ENCODE data around the gene FRYL.
A peak's percentile ranks its signal among the peaks of the same experiment; 100 is the strongest.

FRYL gene

DNA sequence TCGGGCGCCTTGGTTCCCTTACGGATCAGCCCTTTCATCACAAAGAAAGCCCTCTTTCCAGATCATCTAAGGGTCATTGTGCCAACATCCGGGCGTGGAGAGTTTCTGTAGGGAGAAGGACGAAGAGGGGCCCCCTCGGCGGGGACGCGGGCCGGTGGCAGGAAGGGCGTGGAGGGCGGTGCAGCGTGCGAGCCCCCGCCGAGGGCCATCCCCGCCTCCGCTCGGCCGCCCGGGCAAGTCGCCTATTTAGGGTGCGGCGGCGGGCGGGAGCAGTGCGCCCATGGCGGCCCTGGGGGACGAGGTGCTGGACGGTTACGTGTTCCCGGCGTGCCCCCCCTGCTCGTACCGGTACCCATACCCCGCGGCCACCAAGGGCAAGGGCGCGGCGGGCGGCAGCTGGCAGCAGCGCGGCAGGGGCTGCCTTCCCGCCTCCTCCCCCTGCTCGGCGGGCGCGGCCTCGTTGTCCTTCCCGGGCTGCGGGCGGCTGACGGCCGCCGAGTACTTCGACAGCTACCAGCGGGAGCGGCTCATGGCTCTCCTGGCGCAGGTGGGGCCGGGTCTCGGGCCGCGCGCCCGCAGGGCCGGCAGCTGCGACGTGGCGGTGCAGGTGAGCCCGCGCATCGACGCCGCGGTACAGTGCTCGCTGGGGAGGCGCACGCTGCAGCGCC is 289.9 kb downstream of the FRYL start, which contains the start of gene ZAR1:
TSS of gene ZAR1 (plus strand) at position 241 of the 668 bp plus-strand sequence. CDS start at position 281, 40 bp downstream.
- peaks cover 22% of the 10 kb centered on the region for H3K27me3 Mint-ChIP-seq
- peak within 1 kb of the TSS; percentile 44 for H3K4me3 Mint-ChIP-seq
- H3K36me3 Mint-ChIP-seq = no peaks in the 10 kb centered on the region
- H3K27ac Mint-ChIP-seq = no peak within 1 kb of the TSS
- H3K9me3 Mint-ChIP-seq (ENCODE audit: low read depth) = no peaks in the 10 kb centered on the region
- no peaks in the 10 kb centered on the region for H3K4me1 Mint-ChIP-seq (ENCODE audit: low read depth)

DNA sequence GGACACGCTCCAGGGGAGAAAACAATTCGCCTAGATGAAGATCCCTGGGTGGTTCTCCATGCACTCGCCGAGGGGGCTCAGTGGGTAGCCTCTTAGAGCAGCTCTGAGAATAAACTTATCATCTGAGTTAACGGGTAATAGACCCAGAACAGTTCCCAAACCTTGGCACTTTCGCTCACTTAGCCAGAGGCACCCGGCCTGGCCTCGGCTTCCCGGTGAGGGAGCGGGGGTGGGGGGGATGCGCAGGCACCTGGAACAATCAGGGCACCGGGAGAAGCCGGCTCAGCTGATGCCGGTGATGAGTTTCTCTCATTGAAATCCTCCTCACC is 290.4 kb downstream of the FRYL start:
- Mint-ChIP-seq H3K27me3 (peaks cover 26% of the 10 kb centered on the region), H3K36me3 (no peaks in the 10 kb centered on the region), H3K4me3 (peak overlapping the region; percentile 44), H3K4me1 (ENCODE audit: low read depth) (peaks cover 3% of the 10 kb centered on the region), H3K9me3 (ENCODE audit: low read depth) (no peaks in the 10 kb centered on the region), H3K27ac (no peak overlapping the region)

DNA sequence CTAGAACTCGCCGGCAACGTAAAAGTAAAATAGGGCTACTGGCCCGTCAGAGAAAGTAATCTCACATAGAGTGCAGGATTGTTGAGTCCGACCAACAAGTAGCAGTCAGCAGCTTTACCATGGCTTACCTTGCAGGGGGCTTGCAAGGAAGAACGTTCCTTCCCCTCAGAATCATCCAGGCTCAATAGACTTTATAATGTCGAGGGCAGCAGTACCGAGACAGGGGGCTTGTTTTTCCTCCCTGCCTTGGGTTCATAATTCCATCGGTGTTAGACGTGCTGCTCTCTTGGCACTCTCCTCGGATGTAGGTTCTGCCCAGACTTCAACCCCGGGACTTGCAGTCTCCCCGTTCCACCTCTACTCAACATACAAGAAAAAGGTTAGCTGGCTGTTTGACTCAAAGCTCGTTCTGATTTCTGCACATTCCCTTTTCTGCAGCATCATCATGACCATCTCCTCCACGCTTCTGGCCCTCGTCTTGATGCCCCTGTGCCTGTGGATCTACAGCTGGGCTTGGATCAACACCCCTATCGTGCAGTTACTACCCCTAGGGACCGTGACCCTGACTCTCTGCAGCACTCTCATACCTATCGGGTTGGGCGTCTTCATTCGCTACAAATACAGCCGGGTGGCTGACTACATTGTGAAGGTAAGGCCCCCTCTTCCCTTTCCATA is 295.4 kb downstream of the FRYL start:
- peaks cover 15% of the 10 kb centered on the region for H3K4me1 Mint-ChIP-seq (ENCODE audit: low read depth)
- peak overlapping the region; percentile 73 for H3K4me3 Mint-ChIP-seq
- H3K36me3 Mint-ChIP-seq = peaks cover 5% of the 10 kb centered on the region
- peaks cover 48% of the 10 kb centered on the region for H3K27me3 Mint-ChIP-seq
- no peak overlapping the region for H3K27ac Mint-ChIP-seq
- no peaks in the 10 kb centered on the region for H3K9me3 Mint-ChIP-seq (ENCODE audit: low read depth)

DNA sequence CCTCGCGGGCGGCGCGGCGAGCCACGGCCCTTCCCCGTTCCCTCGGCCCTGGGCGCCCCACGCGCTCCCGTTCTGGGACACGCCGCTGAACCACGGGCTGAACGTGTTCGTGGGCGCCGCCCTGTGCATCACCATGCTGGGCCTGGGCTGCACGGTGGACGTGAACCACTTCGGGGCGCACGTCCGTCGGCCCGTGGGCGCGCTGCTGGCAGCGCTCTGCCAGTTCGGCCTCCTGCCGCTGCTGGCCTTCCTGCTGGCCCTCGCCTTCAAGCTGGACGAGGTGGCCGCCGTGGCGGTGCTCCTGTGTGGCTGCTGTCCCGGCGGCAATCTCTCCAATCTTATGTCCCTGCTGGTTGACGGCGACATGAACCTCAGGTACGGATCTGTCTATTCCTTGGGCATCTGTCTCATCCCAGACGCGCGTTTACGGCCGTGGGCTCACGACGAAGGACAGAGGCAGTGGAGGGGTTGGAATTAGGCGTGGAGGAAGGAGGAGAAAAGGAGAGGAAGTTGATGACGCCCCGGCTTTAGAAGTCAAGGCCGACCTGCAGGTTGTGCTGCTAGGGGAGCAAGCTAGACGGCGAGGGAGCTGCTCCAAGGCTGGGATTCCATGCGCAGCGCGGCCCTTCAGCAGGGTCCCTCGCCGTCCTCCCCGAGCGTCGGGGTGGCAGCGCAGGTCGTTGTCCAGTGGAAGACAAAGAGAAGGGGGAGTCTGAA is 296.1 kb downstream of the FRYL start:
- H3K4me3 Mint-ChIP-seq = peak overlapping the region; percentile 73
- H3K27me3 Mint-ChIP-seq = peaks cover 43% of the 10 kb centered on the region
- H3K4me1 Mint-ChIP-seq (ENCODE audit: low read depth) = peaks cover 15% of the 10 kb centered on the region
- peaks cover 5% of the 10 kb centered on the region for H3K36me3 Mint-ChIP-seq
- no peak overlapping the region for H3K27ac Mint-ChIP-seq
- no peaks in the 10 kb centered on the region for H3K9me3 Mint-ChIP-seq (ENCODE audit: low read depth)

DNA sequence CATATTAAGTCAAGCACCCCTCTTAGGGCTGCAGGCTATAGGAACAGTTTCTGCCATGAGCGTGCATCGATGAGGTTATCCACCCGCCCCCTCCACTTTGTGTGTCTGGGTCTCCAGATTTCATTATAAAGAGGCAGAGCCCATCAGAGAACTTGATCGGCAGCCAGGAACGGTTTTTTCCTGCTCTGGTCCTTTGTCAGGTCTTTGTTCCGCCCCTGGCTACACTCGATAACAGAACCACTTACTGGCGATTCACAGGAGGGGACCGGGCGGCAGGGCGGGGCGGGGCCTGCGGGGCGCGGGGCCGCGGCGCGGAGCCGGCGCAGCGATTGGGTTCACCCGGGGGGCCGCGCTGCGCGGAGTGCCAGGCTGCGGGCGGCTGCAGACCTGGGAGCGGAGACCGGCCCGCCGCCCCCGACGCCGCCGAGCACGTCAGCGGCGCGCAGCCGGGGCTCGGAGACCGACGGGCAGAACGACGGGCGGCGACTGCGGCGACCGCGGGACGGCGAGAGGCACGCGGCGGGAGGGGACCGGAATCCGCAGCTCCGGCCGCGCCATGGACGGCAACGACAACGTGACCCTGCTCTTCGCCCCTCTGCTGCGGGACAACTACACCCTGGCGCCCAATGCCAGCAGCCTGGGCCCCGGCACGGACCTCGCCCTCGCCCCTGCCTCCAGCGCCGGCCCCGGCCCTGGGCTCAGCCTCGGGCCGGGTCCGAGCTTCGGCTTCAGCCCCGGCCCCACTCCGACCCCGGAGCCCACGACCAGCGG is 296.9 kb downstream of the FRYL start, which contains the start of gene SLC10A4:
TSS of gene SLC10A4 (plus strand) at position 338 of the 771 bp plus-strand sequence. CDS start at position 557, 219 bp downstream.
- Mint-ChIP-seq H3K27me3 (peaks cover 36% of the 10 kb centered on the region), H3K4me1 (ENCODE audit: low read depth) (peaks cover 15% of the 10 kb centered on the region), H3K36me3 (peaks cover 5% of the 10 kb centered on the region), H3K4me3 (peak within 1 kb of the TSS; percentile 77), H3K27ac (no peak within 1 kb of the TSS), H3K9me3 (ENCODE audit: low read depth) (no peaks in the 10 kb centered on the region)

DNA sequence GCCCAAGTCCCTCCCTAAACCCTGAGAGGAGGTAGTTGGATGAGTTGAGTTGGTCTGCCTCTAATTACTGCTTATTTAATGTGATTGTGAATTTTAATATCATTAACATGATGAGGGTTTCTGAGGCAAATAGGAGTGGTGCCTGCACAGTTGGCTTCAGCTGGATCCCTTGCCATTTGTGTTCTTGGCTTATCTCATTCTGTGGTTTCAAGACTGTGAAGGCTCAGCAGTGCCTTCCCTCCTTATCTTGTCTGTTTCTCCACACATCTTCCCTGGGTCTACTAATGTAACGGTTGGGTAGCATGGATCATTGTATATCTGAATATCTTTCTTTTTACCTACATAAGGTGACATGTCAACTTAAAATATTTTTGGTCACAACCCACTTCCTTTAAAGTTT is 298.5 kb downstream of the FRYL start:
- Mint-ChIP-seq H3K27me3 (peaks cover 28% of the 10 kb centered on the region), H3K4me1 (ENCODE audit: low read depth) (peaks cover 15% of the 10 kb centered on the region), H3K4me3 (no peak overlapping the region), H3K27ac (no peak overlapping the region), H3K36me3 (peaks cover 5% of the 10 kb centered on the region), H3K9me3 (ENCODE audit: low read depth) (no peaks in the 10 kb centered on the region)

DNA sequence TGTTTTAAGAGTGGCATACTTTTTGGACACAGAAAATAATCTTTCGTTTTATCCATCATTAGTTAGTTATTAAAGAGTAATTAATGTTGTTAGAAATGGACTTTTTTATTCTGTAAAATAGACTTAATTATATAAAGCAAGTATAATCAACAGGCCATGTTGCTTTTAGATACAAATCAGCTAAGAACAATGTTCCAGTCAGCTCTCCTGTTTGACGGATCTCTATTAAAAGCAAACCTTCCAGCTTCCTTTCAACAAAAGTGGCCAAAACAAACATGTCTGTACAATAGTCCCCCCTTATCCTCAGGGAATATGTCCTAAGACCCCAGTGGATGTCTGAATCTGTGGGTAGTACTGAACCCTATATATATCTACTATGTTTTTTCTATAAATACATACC is 301.8 kb downstream of the FRYL start:
- Mint-ChIP-seq H3K4me1 (ENCODE audit: low read depth) (peaks cover 5% of the 10 kb centered on the region), H3K4me3 (no peak overlapping the region), H3K27ac (no peak overlapping the region), H3K27me3 (peaks cover 14% of the 10 kb centered on the region), H3K36me3 (peaks cover 7% of the 10 kb centered on the region), H3K9me3 (ENCODE audit: low read depth) (no peaks in the 10 kb centered on the region)

DNA sequence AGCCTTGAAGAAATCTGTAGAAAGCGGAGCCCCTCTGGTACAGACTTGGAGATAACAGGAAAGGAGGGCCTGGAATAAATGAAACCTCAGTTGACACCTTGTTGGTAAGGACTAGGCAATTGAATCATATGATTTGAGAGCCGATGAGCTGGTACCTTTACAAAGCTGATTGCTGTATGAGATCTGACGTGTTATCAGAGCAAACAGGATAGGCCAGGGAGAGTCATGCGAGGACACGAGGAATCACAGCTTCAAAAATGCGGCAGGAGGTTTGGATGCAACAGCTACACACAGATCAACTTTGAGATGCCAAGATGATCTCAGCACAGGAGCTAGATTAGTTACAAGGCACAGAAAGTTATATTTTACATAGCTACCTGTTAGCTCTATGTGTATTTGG is 304.3 kb downstream of the FRYL start:
- no peak overlapping the region for H3K27ac Mint-ChIP-seq
- H3K9me3 Mint-ChIP-seq (ENCODE audit: low read depth) = no peaks in the 10 kb centered on the region
- no peaks in the 10 kb centered on the region for H3K4me1 Mint-ChIP-seq (ENCODE audit: low read depth)
- no peak overlapping the region for H3K4me3 Mint-ChIP-seq
- H3K27me3 Mint-ChIP-seq = peaks cover 3% of the 10 kb centered on the region
- peaks cover 2% of the 10 kb centered on the region for H3K36me3 Mint-ChIP-seq

DNA sequence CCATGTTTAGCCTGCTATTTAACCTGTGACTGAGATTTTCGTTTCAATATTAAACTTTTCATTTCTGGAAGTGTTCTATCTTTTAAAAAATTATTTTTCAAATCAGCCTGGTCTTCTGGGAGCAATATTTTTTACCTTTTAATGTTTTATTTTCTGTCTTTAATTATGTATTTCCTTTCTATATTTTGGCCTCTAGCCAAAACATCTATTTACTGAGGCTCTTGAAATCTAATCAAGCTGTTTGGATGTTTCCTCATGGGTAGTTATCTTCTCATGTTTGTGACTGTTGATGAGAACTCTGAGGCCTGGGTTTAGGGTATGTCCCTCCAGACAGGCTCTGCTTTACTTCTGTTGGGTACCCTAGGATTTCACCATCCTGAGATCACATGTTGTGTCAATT is 307.3 kb downstream of the FRYL start:
- Mint-ChIP-seq H3K27ac (no peak overlapping the region), H3K36me3 (peaks cover 2% of the 10 kb centered on the region), H3K27me3 (peaks cover 7% of the 10 kb centered on the region), H3K4me1 (ENCODE audit: low read depth) (no peaks in the 10 kb centered on the region), H3K4me3 (no peak overlapping the region), H3K9me3 (ENCODE audit: low read depth) (no peaks in the 10 kb centered on the region)

DNA sequence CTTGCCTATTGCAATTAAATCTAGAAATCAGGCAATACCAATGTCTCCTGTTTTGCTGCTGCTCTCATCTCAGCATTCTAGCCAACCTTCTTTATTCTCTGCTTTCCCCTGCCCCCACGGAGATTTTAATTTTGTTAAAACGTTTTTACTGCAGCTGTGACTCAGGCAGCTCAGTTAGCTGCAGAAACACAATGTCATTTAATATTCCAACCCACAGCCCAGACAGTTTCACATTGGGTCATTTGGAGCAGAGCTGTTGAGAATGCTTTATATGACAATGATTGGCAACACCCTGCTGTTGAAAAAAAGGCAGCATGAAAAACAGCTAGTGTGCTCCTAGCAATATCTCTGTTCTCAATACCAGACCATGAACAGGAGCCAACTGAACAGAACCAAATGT is 309.5 kb downstream of the FRYL start:
- Mint-ChIP-seq H3K27ac (no peak overlapping the region), H3K9me3 (ENCODE audit: low read depth) (no peaks in the 10 kb centered on the region), H3K4me3 (no peak overlapping the region), H3K4me1 (ENCODE audit: low read depth) (no peaks in the 10 kb centered on the region), H3K27me3 (peaks cover 7% of the 10 kb centered on the region), H3K36me3 (peaks cover 2% of the 10 kb centered on the region)

DNA sequence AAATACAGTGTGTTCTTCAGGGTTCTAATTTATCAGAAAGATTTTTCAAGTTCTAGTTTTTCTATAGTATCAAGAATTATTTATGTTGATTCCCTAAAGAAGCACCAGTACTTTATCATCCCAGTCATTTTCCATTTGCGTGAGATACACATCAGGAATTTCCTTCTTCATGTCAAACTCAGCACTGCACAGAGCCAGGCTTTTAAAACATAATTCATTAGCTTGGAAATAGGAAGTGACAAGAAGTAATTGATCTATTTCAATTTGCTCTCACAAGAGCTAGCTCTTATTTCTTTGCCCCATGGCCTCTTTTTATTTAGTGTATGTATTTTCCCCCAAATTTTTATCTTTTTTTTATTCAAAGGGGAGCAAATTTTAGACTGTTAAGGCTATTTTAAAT is 309.9 kb downstream of the FRYL start:
- Mint-ChIP-seq H3K9me3 (ENCODE audit: low read depth) (no peaks in the 10 kb centered on the region), H3K4me3 (no peak overlapping the region), H3K4me1 (ENCODE audit: low read depth) (no peaks in the 10 kb centered on the region), H3K27me3 (peaks cover 7% of the 10 kb centered on the region), H3K36me3 (peaks cover 2% of the 10 kb centered on the region), H3K27ac (no peak overlapping the region)

DNA sequence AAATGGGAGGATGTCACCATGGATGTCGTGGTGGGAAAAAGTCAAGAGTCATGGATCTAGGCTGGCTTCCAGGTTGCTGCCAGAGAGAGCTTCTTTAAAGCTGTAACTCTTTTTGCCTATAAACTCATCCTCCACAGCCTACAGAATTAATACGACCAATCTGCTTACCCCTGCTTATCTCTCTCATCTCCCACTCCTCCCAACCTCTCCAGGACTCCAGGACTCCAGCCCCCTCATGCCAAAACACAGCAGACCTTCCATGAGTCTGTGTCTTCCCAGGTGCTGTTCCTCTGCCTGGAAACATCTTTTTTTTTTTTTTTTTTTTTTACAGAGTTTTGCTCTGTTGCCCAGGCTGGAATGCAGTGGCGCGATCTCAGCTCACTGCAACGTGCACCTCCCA is 312.2 kb downstream of the FRYL start:
- H3K4me1 Mint-ChIP-seq (ENCODE audit: low read depth) = no peaks in the 10 kb centered on the region
- H3K27me3 Mint-ChIP-seq = peaks cover 7% of the 10 kb centered on the region
- no peaks in the 10 kb centered on the region for H3K36me3 Mint-ChIP-seq
- H3K27ac Mint-ChIP-seq = no peak overlapping the region
- H3K4me3 Mint-ChIP-seq = no peak overlapping the region
- no peaks in the 10 kb centered on the region for H3K9me3 Mint-ChIP-seq (ENCODE audit: low read depth)

DNA sequence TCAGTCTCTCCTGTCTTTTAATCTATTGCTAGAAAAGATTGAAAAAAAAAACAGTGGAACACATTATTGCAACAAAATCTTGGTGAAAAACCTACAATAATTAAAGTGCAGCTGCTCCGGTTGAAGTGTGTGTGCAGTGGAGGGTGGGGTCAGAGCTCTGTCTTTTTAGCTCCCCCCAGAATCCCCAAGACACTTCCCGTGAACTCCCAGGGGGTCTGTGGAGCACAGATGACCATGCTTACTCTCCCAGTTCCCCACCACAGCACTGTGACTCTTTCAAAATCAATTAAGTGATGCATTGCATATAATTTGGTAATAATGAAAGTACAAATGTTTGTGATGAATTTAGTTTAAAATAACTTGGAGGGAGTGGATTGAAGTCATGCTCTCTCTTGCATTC is 312.6 kb downstream of the FRYL start:
- no peaks in the 10 kb centered on the region for H3K4me1 Mint-ChIP-seq (ENCODE audit: low read depth)

DNA sequence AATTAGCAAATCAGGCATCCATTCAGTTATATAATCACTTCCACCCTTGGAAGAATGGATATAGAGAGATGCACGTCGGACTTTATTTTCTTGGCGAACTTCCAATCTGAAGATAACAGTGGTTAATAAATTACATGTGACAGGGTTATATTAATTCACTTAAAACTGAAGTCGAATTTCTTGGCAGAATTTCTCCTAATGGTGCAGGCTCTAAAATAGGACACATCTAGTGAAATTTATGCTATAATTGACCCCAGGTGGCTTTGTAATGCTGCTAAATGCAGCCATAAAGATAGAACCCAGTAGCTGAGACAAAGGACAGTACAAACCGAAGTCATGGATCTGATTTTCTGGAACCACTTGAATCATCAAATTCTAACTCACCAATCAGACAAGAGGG is 317.7 kb downstream of the FRYL start:
- H3K27ac Mint-ChIP-seq = no peak overlapping the region
- no peaks in the 10 kb centered on the region for H3K4me1 Mint-ChIP-seq (ENCODE audit: low read depth)
- H3K27me3 Mint-ChIP-seq = no peaks in the 10 kb centered on the region
- H3K9me3 Mint-ChIP-seq (ENCODE audit: low read depth) = peaks cover 2% of the 10 kb centered on the region
- H3K4me3 Mint-ChIP-seq = no peak overlapping the region
- H3K36me3 Mint-ChIP-seq = peaks cover 2% of the 10 kb centered on the region

More for the DNA sequence above, 312.6 kb downstream of the FRYL start:
- H3K36me3 Mint-ChIP-seq = no peaks in the 10 kb centered on the region
- no peak overlapping the region for H3K4me3 Mint-ChIP-seq
- H3K9me3 Mint-ChIP-seq (ENCODE audit: low read depth) = no peaks in the 10 kb centered on the region
- H3K27me3 Mint-ChIP-seq = peaks cover 5% of the 10 kb centered on the region
- no peak overlapping the region for H3K27ac Mint-ChIP-seq

DNA sequence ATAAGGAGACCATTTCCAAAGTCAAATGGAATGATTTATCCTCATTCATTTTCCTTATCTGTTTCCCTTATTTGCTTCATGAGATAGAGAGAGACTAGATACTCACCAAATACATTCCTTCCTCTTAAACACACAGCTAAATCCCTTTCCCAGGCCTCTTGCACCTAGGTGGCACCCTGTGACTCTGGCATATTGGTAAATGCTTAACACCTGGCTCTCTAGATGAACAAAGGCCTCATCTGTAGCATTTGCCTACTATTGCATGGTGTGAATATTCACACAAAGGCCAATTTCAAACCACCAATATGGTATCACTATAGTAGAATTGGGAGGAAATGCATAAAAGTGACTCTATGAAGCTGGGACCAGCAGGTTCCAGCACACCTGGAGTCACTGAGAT is 319.1 kb downstream of the FRYL start:
- H3K4me3 Mint-ChIP-seq = no peak overlapping the region
- peaks cover 6% of the 10 kb centered on the region for H3K36me3 Mint-ChIP-seq
- no peak overlapping the region for H3K27ac Mint-ChIP-seq
- H3K9me3 Mint-ChIP-seq (ENCODE audit: low read depth) = peaks cover 6% of the 10 kb centered on the region
- no peaks in the 10 kb centered on the region for H3K27me3 Mint-ChIP-seq
- no peaks in the 10 kb centered on the region for H3K4me1 Mint-ChIP-seq (ENCODE audit: low read depth)

Measured in activated naive CD8-positive, alpha-beta T cell (primary cell).